Measurements from ENCODE around the gene RASSF9.

RASSF9 gene

GRCh38 chr12:85836197-85837090 lies at the start of gene RASSF9:
Gene RASSF9 (minus strand): TSS chr12:85836409. CDS start chr12:85836201, 208 bp downstream.
- no peaks in the 10 kb centered on the region for H3K27me3 ChIP-seq
- no peak within 1 kb of the TSS for H3K4me2 ChIP-seq
- H3K27ac ChIP-seq, result no peak within 1 kb of the TSS
- no peak within 1 kb of the TSS for H3K4me3 ChIP-seq
- H4K20me1 ChIP-seq, result no peaks in the 10 kb centered on the region
- no peak for TF ChIP-seq Cebpa-rat (IDR thresholded peaks at IDR 0.05)
- H3K9me3 ChIP-seq, result no peaks in the 10 kb centered on the region
- H3K9ac ChIP-seq, result no peak within 1 kb of the TSS
- H3K4me1 ChIP-seq, result no peaks in the 10 kb centered on the region
- H3K36me3 ChIP-seq, result no peaks in the 10 kb centered on the region

DNA sequence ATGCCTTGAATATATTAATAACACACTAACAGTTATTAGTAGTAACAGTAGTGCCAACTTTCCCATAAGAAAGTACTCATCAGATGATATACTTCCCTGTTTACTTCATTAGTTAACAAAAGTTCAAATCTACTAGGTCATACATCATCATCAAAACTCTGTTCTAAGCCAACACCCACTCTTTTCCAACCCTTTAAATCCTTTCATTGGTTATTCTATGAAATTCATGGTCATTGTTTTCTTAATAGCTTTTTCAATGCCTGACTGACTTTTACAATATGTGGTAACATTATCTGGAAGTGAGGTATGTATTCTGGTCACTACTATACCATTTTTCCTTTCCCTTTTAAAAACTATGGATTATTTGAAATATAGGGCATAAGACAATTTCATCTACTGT lies 47.6 kb upstream of the RASSF9 start:
- H3K9ac ChIP-seq, result no peak overlapping the region
- no peak for TF ChIP-seq Cebpa-rat (IDR thresholded peaks at IDR 0.05)
- no peak overlapping the region for H3K4me3 ChIP-seq
- no peaks in the 10 kb centered on the region for H3K36me3 ChIP-seq
- no peaks in the 10 kb centered on the region for H3K9me3 ChIP-seq
- no peaks in the 10 kb centered on the region for H3K4me1 ChIP-seq
- H3K4me2 ChIP-seq, result no peak overlapping the region
- H3K27me3 ChIP-seq, result no peaks in the 10 kb centered on the region
- no peaks in the 10 kb centered on the region for H4K20me1 ChIP-seq
- no peak overlapping the region for H3K27ac ChIP-seq

GRCh38 chr12:85877459-85877858 lies 41.2 kb upstream of the RASSF9 start:
- no peak overlapping the region for H3K27ac ChIP-seq
- no peaks in the 10 kb centered on the region for H3K36me3 ChIP-seq
- no peak overlapping the region for H3K4me3 ChIP-seq
- H3K4me1 ChIP-seq, result no peaks in the 10 kb centered on the region
- no peak for TF ChIP-seq Cebpa-rat (IDR thresholded peaks at IDR 0.05)
- H3K9me3 ChIP-seq, result no peaks in the 10 kb centered on the region
- no peak overlapping the region for H3K4me2 ChIP-seq
- H3K27me3 ChIP-seq, result no peaks in the 10 kb centered on the region
- no peaks in the 10 kb centered on the region for H4K20me1 ChIP-seq
- H3K9ac ChIP-seq, result no peak overlapping the region

GRCh38 chr12:85874031-85874461 lies 37.8 kb upstream of the RASSF9 start, which contains the start of gene NTS:
Gene NTS (plus strand): TSS chr12:85874295. CDS start chr12:85874404, 109 bp downstream.
- Histone ChIP-seq H3K9ac (no peak within 1 kb of the TSS), H4K20me1 (no peaks in the 10 kb centered on the region), H3K27me3 (no peaks in the 10 kb centered on the region), H3K4me3 (no peak within 1 kb of the TSS), H3K9me3 (no peaks in the 10 kb centered on the region), H3K4me1 (no peaks in the 10 kb centered on the region), H3K4me2 (no peak within 1 kb of the TSS), H3K36me3 (no peaks in the 10 kb centered on the region), H3K27ac (no peak within 1 kb of the TSS)
- no peak for TF ChIP-seq Cebpa-rat (IDR thresholded peaks at IDR 0.05)

GRCh38 chr12:85872497-85873091 lies 36.4 kb upstream of the RASSF9 start:
- H3K4me2 ChIP-seq, result no peak overlapping the region
- H3K4me3 ChIP-seq, result no peak overlapping the region
- H3K4me1 ChIP-seq, result no peaks in the 10 kb centered on the region
- H3K36me3 ChIP-seq, result no peaks in the 10 kb centered on the region
- H3K27me3 ChIP-seq, result no peaks in the 10 kb centered on the region
- no peaks in the 10 kb centered on the region for H3K9me3 ChIP-seq
- H4K20me1 ChIP-seq, result no peaks in the 10 kb centered on the region
- H3K27ac ChIP-seq, result no peak overlapping the region
- H3K9ac ChIP-seq, result no peak overlapping the region
- no peak for TF ChIP-seq Cebpa-rat (IDR thresholded peaks at IDR 0.05)

GRCh38 chr12:85866986-85867776 lies 31.0 kb upstream of the RASSF9 start:
- Histone ChIP-seq H4K20me1 (no peaks in the 10 kb centered on the region), H3K4me3 (no peak overlapping the region), H3K27ac (no peak overlapping the region), H3K4me2 (no peak overlapping the region), H3K4me1 (peaks cover 4% of the 10 kb centered on the region), H3K9ac (no peak overlapping the region), H3K9me3 (no peaks in the 10 kb centered on the region), H3K27me3 (no peaks in the 10 kb centered on the region), H3K36me3 (no peaks in the 10 kb centered on the region)
- no peak for TF ChIP-seq Cebpa-rat (IDR thresholded peaks at IDR 0.05)

DNA sequence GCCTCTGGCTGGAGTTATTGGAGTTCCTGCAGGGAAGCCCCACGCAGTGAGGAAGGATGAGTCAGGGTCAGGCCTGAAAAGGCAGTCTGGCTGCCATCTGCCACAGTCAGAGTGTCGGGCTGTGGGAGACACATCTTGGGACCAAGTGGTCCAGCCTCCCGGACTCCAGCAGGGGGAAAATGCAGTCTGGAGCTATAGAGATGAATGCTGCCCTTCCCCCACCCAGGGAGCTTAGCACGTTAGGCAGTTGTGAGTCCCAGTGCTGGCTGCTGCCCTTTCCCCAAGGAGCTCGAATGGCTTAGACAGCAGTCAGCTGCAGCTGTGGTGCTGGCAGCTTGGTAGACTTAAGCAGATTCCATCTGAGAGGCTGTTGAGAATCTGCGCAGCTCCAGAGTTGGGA lies 29.7 kb upstream of the RASSF9 start:
- no peaks in the 10 kb centered on the region for H3K36me3 ChIP-seq
- no peak for TF ChIP-seq Cebpa-rat (IDR thresholded peaks at IDR 0.05)
- no peaks in the 10 kb centered on the region for H3K9me3 ChIP-seq
- peaks cover 17% of the 10 kb centered on the region for H3K4me1 ChIP-seq
- H3K27me3 ChIP-seq, result no peaks in the 10 kb centered on the region
- H3K4me2 ChIP-seq, result no peak overlapping the region
- H3K4me3 ChIP-seq, result no peak overlapping the region
- H3K9ac ChIP-seq, result no peak overlapping the region
- no peaks in the 10 kb centered on the region for H4K20me1 ChIP-seq
- no peak overlapping the region for H3K27ac ChIP-seq

DNA sequence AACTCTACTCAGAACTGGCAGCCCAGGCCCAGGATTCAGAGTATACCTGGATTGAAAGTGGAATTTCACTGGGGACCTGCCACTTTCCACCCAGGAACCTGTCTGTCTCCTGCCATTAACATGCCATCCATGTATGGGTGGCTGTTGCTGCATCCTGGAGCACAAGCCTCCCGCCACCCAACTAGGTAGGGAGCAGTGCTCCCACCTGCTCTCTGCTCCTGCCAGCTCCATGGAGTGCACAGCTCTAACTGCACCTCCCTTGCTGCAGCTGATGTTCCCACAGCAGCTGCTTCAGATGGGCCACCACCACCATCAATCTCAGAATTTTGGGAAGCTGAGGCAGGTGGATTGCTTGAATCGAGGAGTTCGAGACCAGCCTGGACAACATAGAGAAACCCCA lies 20.8 kb upstream of the RASSF9 start:
- no peak overlapping the region for H3K4me2 ChIP-seq
- no peak overlapping the region for H3K4me3 ChIP-seq
- H3K27ac ChIP-seq, result no peak overlapping the region
- H3K27me3 ChIP-seq, result no peaks in the 10 kb centered on the region
- no peaks in the 10 kb centered on the region; the same call in 1 of the 2 replicates for H3K9me3 ChIP-seq
- no peak for TF ChIP-seq Cebpa-rat (IDR thresholded peaks at IDR 0.05)
- no peak overlapping the region for H3K9ac ChIP-seq
- peaks cover 13% of the 10 kb centered on the region for H3K4me1 ChIP-seq
- H3K36me3 ChIP-seq, result no peaks in the 10 kb centered on the region
- no peaks in the 10 kb centered on the region for H4K20me1 ChIP-seq

DNA sequence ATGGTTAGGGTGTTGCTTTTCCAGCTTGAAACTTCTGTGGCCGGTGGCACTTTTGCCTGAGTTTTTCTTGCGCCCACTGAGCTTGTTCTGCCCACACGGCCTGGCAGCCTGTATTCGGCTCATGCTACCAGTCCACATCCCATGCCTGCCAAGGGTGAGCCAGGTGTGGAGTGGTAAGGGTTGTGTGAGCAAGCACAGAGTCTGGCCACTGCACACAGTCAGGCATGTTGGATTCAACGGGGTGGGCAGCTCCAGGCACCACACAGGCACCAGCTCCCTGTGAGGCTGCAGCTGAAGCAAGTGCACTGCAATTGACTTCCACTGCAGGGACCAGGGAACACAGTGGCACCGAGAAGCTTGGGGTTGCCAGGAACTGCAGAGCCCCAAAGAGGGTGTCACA lies 19.1 kb upstream of the RASSF9 start:
- Histone ChIP-seq H3K9me3 (no peaks in the 10 kb centered on the region; the same call in 1 of the 2 replicates), H3K9ac (no peak overlapping the region), H4K20me1 (no peaks in the 10 kb centered on the region), H3K27me3 (no peaks in the 10 kb centered on the region), H3K36me3 (no peaks in the 10 kb centered on the region), H3K4me2 (no peak overlapping the region), H3K4me3 (no peak overlapping the region), H3K27ac (no peak overlapping the region), H3K4me1 (no peaks in the 10 kb centered on the region)
- TF ChIP-seq Cebpa-rat (IDR thresholded peaks at IDR 0.05), result no peak
